ENCODE results near the gene HCN3. TPM values are rescaled to one million over a fixed set of nuclear protein-coding genes. Genes with fewer than 3 reads are reported as not detected.
A peak's percentile ranks its signal among the peaks of the same experiment; 100 is the strongest.

Gene HCN3
- total and polyA plus RNA-seq, 2 of the 8 experiments (the other 6 are each of a cell fraction or from before 2014, with no cell fraction given), result 6.4 to 7.3 TPM

DNA sequence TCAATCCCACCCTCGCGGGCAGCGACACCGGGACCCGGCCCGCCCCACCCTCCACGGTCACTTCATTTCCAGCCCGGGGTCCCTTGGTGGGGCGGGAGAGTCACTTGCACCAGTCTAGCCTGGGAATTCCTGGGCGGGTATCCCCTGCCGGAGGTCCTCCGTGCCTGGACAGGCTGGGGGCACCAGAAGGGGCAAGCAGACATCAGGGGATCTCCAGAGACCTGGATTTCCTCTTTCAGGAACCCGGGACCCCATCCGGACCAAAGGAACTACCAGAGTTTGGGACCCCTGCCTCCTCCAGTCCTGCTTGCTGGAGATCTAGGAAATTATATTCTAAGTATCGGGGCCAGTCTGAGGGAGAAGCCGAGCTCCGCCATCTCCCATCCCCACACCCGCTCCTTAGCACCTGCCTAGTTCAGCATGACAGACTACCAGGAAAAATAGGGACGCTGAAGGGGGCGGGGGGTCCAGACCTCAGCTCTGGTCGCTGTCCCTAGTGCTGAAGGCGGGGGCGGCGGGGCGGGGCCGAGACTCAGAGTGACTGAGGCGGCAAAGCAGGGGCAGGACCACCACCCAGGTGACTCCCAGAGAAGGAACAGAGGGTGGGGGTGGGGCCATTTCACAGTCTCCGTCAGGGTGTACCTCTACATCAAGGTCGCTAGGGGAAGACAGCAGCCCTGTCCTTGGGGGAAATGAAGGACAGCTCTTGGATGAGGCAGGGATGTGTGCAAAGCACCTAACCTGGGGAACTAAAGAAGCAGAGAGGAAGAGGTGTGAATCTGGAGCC, 832 bp downstream of the HCN3 start:
- FAIRE-seq, result no peak
- H3K4me3 ChIP-seq (ENCODE audit: extremely low read depth in 1 of 4, insufficient read depth in 2 of 4, low read depth in 3 of 4, low read length in 4 of 4), result peak overlapping the region; percentile 60 to 82 (median 76)
- TF ChIP-seq SP2 (IDR thresholded peaks at IDR 0.05; ENCODE audit: low read length) (no peak), ZNF274 (IDR thresholded peaks at IDR 0.05; ENCODE audit: borderline replicate concordance, extremely low read depth, low read length) (no peak), RAD21 (IDR thresholded peaks at IDR 0.05 in 1 of 2, conservative IDR thresholded peaks at IDR 0.05 in 1 of 2; ENCODE audit: low read depth in 2 of 2, low read length in 2 of 2) (peak; percentile 68 to 71), JUND (IDR thresholded peaks at IDR 0.05; ENCODE audit: low read length) (0 out of 2 replicates have a peak, but pooled peaks have one; percentile 36), CHD2 (IDR thresholded peaks at IDR 0.05; ENCODE audit: low read length) (peak; percentile 25; the same call in 1 of the 2 replicates), JUN (IDR thresholded peaks at IDR 0.05; ENCODE audit: low read depth, low read length) (no peak), EP300 (IDR thresholded peaks at IDR 0.05; ENCODE audit: borderline replicate concordance in 1 of 2, low read depth in 2 of 2, low read length in 2 of 2) (peak in 1 of 2 experiments; percentile 54; a peak in 1 of 3 replicates), GTF2F1 (IDR thresholded peaks at IDR 0.05; ENCODE audit: borderline replicate concordance, low read depth, low read length) (no peak), KDM1A (IDR thresholded peaks at IDR 0.05; ENCODE audit: borderline replicate concordance, low read length) (no peak)

More for the DNA sequence above, 832 bp downstream of the HCN3 start:
- Histone ChIP-seq H2BK15ac (ENCODE audit: low read length) (no peak overlapping the region), H3K9ac (replicated peaks in 1 of 4; ENCODE audit: extremely low read depth in 1 of 4, low read depth in 3 of 4, low read length in 3 of 4) (no peak overlapping the region), H3K79me2 (ENCODE audit: control insufficient read depth in 1 of 2, insufficient read depth in 2 of 2, low read length in 2 of 2) (no peaks in the 10 kb centered on the region), H4K91ac (replicated peaks; ENCODE audit: insufficient read length, low read length) (no peak overlapping the region), H3K14ac (ENCODE audit: insufficient read length) (no peak overlapping the region), H3K79me1 (ENCODE audit: low read depth, low read length) (no peaks in the 10 kb centered on the region; the same call in 1 of the 2 replicates), H2BK12ac (ENCODE audit: low read depth, low read length) (no peak overlapping the region), H3K23ac (ENCODE audit: insufficient read length) (no peak overlapping the region), H3K18ac (ENCODE audit: extremely low read depth, low read length) (no peak overlapping the region), H2AFZ (ENCODE audit: low read length) (no peak overlapping the region; the same call in 1 of the 2 replicates), H3K4me2 (ENCODE audit: insufficient read depth in 1 of 2, low read depth in 2 of 2, low read length in 2 of 2) (peak overlapping the region; percentile 85 to 97), H3K27ac (ENCODE audit: low read depth, low read length) (no peak overlapping the region), H2AK5ac (ENCODE audit: low read depth, low read length) (no peak overlapping the region), H3K56ac (replicated peaks; ENCODE audit: insufficient read length, low read depth, low read length) (no peak overlapping the region), H2BK5ac (ENCODE audit: low read depth, low read length) (no peak overlapping the region), H4K20me1 (replicated peaks in 1 of 2; ENCODE audit: control insufficient read depth in 1 of 2, insufficient read depth in 2 of 2, low read length in 2 of 2) (no peaks in the 10 kb centered on the region), H2BK20ac (ENCODE audit: low read length) (no peak overlapping the region), H4K5ac (ENCODE audit: insufficient read length, low read depth, low read length) (no peak overlapping the region), H3K27me3 (replicated peaks in 1 of 4; ENCODE audit: control insufficient read depth in 3 of 4, extremely low read depth in 1 of 4, insufficient read depth in 3 of 4, low read length in 3 of 4) (peaks cover 0 to 3% (median 0%) of the 10 kb centered on the region in 4 experiments; a peak in 2 of 7 replicates), H3K4me1 (replicated peaks in 1 of 4; ENCODE audit: control insufficient read depth in 3 of 4, insufficient read depth in 4 of 4, low read length in 3 of 4) (peaks cover 9 to 14% (median 13%) of the 10 kb centered on the region in 4 experiments), H2BK120ac (replicated peaks; ENCODE audit: low read depth, low read length) (no peak overlapping the region), H3K9me3 (ENCODE audit: insufficient read depth in 2 of 2, low read depth in 1 of 2, low read length in 1 of 2) (no peaks in the 10 kb centered on the region), H4K8ac (ENCODE audit: extremely low read depth, insufficient read depth, low read length) (no peak overlapping the region), H3K4ac (replicated peaks; ENCODE audit: insufficient read length, low read depth, low read length) (no peak overlapping the region), H3K23me2 (ENCODE audit: low read depth, low read length) (peaks cover 10% of the 10 kb centered on the region; the same call in 1 of the 2 replicates), H3K36me3 (ENCODE audit: control insufficient read depth in 2 of 4, insufficient read depth in 4 of 4, low read length in 3 of 4) (no peaks in the 10 kb centered on the region; a peak in 1 of 8 replicates)
- ChIA-PET POLR2A (ENCODE audit: partially characterized antibody) (interaction anchor here (0.8 to 2.4 kb wide), 17 partner anchors 10 to 86 kb away, joined by 3 to 7 read pairs (median 4); partner anchors contain the start of genes FDPS, RUSC1 and SCAMP3), CTCF (ENCODE audit: partially characterized antibody) (interaction anchor here (0.7 to 8.4 kb wide), 17 partner anchors 10 to 77 kb away, joined by 3 to 79 read pairs (median 6); partner anchors contain the start of genes FDPS, PKLR, RUSC1 and SCAMP3)
- WGBS, 2 experiments (ENCODE audit: extremely low coverage in 1 of 2, insufficient coverage in 1 of 2, insufficient read length in 1 of 2, insufficient replicate concordance in 2 of 2, low coverage in 1 of 2, low lambda C conversion rate in 2 of 2, missing lambda C conversion rate in 1 of 2), result 3% methylated on average over 18 of the region's 29 CpGs; no CpG with 5 or more reads in 1 of the 2 experiments
- DNase-seq (ENCODE audit: low read depth in 1 of 2, low spot score in 2 of 2), result peak; percentile 93 to 98

Data from H1 (cell line).